ENCODE measurements around the gene USH2A.
"Not testable (repeated sequence)": the region's sequence is repeated elsewhere in the genome, so short reads cannot be mapped to it uniquely, and the experiment has no call there.

The USH2A gene

GRCh38 chr1:216193839-216194443 lies 229.3 kb downstream of the USH2A start:
- no peak for DNase-seq

GRCh38 chr1:216190438-216190837 lies 232.8 kb downstream of the USH2A start:
- DNase-seq: no peak

GRCh38 chr1:216186816-216187215 lies 236.4 kb downstream of the USH2A start:
- DNase-seq: no peak

- DNase-seq: peak; percentile 67
Observed at GRCh38 chr1:216186141-216186540, 237.1 kb downstream of the USH2A start.

DNA sequence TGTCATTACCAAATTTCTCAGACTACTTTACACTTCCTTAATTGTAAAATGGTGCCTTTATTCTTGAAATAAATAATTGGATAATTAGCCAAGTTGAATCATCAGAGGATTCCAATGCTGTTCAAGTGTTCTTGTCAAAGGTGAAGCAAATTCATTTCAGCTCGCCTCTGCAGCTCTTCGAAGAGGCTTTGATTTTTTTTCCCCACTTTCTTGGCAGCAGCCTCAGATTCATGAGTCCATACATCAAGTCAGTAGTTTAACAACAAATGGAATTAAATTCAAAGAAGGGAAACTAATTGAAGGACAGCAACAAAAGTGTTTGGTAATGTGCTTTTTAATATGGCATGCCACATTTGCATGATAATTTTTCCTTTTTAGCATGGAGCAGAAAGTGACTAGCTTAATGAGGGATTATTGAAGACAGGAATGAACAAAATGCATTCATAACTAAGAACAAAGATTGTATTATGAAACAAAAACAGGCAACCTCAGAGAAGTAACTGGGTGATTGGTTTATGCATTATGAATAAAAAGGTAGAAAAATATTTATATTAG lies 239.0 kb downstream of the USH2A start:
- peak; percentile 43 for DNase-seq

GRCh38 chr1:216183454-216183853 lies 239.8 kb downstream of the USH2A start:
- peak; percentile 66 for DNase-seq

- peak; percentile 54 for DNase-seq
Observed at GRCh38 chr1:216183007-216183406, 240.2 kb downstream of the USH2A start.

GRCh38 chr1:216181590-216181989 lies 241.7 kb downstream of the USH2A start:
- no peak for DNase-seq

- no peak for DNase-seq
Observed at GRCh38 chr1:216178281-216178680, 245.0 kb downstream of the USH2A start.

DNA sequence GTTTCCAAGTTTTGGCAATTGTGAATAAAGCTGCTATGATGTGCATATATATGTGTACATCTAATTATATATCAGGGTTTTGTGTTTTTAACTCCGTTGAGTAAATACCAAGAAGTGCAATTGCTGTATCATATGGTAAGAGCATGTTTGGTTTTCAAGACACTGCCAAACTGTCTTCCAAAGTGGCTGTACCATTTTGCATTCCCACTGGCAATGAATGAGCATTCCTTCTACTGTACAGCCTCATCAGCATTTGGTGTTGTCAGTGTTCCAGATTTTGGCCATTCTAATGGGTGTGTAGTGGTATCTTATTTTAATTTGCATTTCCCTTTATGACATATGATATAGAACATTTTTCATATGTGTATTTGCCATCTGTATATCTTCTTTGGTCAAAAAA lies 246.3 kb downstream of the USH2A start:
- no peak for DNase-seq

DNA sequence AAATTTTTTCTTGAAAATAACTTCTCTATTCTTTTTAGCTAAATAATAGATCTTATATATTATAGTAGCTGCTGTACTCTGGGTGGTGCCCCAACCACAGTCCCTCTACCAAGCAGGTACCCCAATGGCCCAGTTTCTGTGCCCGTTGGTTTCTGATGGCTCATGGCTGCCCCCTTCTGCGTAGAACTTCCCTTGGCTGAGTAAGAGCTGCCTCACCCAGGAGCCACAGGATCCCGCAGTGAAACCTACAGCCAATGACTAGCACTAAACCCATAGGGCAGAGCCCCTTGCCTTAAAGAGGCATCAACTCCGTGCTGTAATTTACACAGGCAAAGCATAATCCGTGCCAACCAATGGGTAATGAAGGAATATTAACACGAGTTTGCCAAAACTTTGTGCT lies 247.5 kb downstream of the USH2A start:
- no peak for DNase-seq

- peak; percentile 44 for DNase-seq
Observed at GRCh38 chr1:216173376-216173995, 249.8 kb downstream of the USH2A start.

DNA sequence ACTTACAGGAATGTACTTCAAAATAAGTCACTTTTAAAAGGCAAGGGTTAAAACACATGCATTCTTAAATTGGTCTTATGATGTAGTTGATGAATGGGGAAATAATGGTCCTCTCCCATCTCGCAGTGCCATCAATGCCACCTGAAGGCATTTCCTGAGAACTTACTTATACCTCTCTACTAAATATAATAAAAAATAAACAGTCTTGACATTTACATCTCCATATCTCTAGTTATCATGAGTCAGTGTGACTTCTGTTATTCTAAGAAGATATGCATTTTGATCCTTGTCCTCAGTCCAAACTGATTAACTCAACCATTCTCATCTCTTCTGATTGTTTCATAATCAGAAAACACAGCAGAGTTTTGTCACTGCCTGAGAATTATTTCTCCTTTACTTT lies 253.9 kb downstream of the USH2A start:
- no peak for DNase-seq

- DNase-seq: no peak
Observed at GRCh38 chr1:216168546-216168945, 254.7 kb downstream of the USH2A start.

DNA sequence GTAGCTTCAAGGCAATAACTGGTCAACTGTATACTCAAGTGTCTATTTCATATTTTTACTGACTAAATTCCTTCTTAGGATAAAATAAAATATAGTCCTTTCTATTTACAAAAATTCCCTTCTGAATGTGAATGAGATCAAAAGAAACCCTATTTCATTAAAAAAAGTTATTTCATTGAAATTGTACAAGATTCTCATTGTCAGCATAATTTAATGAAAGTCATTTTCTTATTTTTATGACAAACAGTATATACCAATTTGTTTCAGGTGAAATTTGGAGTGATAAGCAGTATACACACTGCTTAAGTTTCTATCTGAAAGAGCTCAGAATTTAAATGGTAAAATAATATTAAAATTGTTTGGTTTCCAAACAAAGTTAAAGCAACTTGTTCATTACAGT lies 269.2 kb downstream of the USH2A start:
- DNase-seq: no peak

- DNase-seq: no peak
Observed at GRCh38 chr1:216153130-216153529, 270.1 kb downstream of the USH2A start.

DNA sequence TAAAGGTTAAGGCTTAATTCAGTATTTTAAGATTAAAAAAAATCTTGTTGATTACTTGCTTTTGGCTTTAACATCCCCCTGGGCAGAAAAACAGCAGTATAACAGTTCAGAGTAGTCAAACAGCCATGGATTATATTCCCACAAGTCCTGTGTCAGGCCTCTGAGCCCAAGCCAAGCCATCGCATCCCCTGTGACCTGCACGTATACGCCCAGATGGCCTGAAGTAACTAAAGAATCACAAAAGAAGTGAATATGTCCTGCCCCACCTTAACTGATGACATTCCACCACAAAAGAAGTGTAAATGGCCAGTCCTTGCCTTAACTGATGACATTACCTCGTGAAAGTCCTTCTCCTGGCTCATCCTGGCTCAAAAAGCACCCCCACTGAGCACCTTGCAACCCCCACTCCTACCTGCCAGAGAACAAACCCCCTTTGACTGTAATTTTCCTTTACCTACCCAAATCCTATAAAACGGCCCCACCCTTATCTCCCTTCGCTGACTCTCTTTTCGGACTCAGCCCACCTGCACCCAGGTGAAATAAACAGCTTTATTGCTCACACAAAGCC lies 277.7 kb downstream of the USH2A start:
- DNase-seq: not testable (repeated sequence)

DNA sequence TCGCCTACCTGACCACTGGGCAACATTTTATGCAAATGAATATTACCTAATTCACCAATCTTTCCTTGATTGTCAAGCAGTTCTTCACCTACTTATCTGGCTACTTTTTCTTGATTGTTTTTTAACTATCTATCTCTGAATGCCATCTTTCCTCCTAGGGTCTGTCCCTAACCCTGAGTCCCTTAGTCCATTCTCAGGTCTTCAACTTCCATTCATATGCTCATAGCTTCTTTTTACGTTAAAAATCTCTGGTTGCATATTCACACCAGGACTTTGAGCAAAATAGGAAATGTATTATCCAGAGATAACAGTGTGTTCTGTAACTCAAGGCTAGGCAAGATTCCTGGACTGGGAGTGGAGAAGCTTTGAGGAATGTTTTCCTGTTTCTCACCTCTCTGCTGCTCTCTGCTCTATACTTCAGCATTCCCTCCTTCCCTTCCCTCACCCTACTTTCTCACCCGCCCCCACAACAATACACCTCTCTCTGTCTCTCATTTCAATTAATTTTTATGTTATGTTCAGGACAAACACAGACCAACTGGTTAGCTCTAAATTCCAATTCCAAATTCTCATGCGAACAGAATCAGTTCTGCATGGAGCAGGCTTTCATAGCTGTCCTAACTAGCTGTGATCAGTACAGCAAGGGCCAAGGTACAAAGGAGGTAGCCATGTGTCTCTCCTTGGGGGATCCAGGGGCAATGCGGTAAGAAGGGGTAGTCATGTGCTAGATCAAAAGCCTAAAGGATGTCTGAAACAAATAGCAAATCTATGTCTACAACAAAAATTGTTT lies 278.4 kb downstream of the USH2A start:
- no peak for DNase-seq

DNA sequence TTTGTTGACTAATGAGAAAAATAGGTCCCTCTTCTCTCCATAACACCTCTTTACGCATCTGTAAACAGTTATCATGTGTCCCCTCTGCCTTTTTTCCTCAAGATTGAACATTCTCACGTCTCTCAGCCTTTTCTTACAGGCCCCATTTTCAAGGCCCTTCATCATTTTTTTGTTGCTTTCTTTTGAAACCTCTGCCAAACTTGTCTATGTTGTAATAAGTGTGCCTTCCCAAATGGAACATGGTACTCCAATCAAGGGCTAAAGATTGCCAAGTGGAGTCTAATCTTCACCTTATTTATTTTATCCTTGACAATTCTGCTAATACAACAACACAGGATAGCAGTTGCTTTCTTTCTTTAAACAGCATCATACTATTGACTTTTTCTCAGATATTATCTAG lies 280.3 kb downstream of the USH2A start:
- DNase-seq: no peak

- DNase-seq: no peak
Observed at GRCh38 chr1:216140730-216141524, 282.3 kb downstream of the USH2A start.

GRCh38 chr1:216124192-216124781 lies 299.0 kb downstream of the USH2A start:
- DNase-seq: no peak

Data from eye (tissue), 1 donor.